Stimulated activated CD8-positive, alpha-beta memory T cell treated with anti-CD3 and anti-CD28 coated beads, Interleukin-15, amount 100 ng/mL, for 4 hours (primary cell): ENCODE results near the gene DNAAF8.

Experiments
- DNase-seq, 2 donors: peaks; one replicate each; pipeline ENCODE4 v3.0.0-alpha.2; 2020; ENCODE audit warnings: low read depth in 2 of 2

DNAAF8 gene

GRCh38 chr16:4734063-4734729, at the start of gene DNAAF8, which contains the start of gene ANKS3:
Gene DNAAF8 (plus strand): TSS chr16:4734537. CDS start chr16:4736515, 1,978 bp downstream.
Gene ANKS3 (minus strand): TSS chr16:4734271. CDS start chr16:4730149, 4,122 bp downstream.
- DNase-seq: peak; percentile 51 to 71

DNA sequence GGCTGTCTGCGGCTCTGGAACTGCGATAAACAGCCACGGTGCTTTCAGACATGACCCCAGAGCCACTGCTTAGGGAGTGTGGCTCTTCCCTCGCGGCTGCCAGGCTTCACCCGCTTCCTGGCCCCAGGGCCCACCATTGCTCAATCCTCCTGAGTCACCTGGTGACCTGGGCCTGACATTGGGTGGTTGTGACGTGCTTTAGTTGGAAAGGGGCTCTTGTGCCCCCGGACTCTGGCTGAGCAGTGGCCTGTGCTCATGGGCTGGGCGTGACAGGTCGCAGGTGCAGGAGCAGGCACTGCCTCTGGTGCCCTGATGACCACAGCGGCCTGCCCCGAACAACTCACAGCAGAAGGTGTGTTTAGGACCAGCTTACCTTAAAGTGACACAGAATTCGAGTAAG, 49.6 kb upstream of the DNAAF8 start:
- DNase-seq: no peak

DNA sequence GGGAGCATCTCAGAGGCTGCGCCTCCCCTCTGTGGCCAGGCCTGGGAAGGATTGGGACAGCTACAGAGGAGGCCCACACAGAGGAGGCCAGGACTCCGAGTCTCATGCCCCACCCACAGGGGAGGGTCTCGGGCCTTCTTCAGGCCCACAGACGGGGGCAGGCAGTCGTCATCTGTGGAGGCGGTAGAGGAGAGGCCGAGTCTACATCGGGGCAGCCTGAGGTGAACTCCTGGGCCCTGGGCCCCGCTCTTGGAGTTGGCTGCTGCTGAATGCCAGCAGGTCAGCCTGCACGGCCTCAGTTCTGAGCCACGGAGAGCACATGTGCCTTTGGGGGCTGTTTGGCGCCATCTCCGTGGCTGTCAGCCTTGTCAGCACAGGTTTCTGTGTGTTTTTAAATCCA, 49.0 kb upstream of the DNAAF8 start:
- DNase-seq: no peak

- no peak for DNase-seq
Observed at GRCh38 chr16:4685776-4686496, 48.4 kb upstream of the DNAAF8 start.

DNA sequence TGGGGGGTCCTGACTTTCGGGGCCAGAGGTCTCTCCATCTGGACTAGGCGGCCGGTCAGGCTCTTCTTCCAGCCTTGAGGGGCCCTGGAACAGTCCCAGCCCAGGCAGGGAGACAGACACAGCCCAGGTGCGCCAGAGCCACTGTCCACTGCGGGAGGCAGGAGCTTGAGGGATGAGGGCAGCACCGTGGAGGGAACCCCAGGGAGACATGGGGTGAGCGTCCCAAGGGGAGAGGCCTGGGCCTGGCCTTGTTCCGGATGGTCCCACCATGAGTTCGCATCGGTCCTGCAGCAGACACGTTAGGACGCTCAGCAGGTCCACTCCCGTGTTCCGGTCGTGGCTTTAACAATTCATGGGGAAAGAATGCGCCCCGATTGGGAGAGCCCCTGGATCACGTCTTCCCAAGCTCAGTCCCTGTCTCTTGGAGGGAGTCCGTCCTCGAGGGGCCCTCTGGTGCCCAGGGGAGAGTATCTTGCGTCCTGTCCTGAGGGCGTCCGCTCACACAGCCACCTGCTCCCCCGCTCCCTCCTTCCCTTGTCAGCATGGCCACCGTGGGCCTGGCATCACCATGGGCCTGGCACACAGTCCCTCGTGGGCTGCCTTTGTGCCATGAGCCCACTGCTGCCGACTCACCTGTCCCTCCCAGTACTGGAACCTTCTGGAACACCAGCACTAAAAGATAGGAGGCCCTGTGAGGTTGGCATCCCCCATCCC, 47.7 kb upstream of the DNAAF8 start:
- DNase-seq: no peak

DNA sequence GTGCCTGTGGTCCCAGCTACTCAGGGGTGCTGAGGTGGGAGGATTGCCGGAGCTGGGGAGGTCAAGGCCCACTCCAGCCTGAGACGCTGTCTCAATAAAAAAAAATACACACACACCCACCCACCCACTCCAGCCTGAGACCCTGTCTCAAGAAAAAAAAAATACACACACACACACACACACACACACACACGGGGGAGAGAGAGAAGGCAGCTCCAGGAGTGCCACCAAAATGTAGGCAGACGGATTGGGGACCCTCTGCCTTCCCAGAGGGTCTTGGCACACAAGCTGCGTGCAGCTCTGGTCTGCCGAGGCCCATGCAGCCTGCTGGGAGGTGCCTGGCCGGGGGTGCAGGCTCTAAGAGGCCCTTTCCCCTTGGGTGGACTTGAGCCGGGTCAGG, 46.9 kb upstream of the DNAAF8 start:
- no peak for DNase-seq

DNA sequence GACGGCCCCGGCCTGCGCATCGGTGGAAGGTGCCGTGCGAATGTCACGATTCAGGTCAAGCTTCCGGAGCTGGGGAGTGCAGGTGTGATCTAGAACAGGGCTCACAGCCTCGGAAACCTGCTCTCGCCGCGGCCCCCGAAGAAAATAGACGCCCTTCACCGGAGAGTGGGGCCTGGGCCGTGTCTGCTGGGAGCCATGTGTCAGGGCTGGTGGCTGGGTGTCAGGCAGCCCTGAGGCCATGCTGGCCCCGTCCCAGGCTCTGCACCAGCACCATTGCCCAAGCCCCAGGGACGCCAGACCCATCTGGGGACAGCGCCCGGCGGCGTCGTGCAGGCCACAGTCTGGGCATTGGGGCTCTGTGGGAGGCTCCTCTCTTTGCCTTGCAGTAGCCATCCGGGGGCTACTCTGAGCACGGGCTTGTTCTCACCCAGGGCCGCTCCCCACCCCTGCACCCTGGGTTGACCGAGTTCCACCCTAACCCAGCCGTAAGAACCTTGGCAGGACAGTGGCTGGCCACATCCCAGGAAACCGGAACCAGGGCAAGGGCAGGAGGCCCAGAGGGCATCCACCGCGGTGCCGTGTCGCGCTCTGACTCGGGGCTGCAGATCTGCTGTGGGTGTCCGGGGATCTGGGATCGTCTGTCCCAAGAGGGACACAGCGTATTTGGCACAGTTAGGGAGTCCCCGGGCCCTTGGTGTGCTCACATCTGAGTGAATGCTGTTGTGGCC, 46.2 kb upstream of the DNAAF8 start:
- no peak for DNase-seq

DNA sequence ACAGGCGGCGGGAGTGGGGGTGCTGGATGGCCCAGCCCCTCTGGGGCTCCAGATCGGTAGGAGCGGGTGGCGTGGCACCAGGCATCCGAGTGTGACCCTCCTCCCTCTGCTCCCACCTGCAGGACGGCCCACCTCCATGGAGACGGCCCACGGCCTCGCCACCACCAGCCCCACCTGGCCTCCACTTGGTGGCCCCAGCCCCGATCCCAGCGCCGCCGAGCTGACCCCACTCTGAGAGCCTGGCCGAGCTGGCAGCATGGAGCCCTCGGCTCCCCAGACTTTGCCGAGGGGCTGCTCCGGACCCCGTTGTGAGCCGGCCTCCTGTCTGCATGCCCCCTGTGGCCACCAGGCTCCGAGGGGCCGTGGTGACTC, 45.7 kb upstream of the DNAAF8 start:
- no peak for DNase-seq

DNA sequence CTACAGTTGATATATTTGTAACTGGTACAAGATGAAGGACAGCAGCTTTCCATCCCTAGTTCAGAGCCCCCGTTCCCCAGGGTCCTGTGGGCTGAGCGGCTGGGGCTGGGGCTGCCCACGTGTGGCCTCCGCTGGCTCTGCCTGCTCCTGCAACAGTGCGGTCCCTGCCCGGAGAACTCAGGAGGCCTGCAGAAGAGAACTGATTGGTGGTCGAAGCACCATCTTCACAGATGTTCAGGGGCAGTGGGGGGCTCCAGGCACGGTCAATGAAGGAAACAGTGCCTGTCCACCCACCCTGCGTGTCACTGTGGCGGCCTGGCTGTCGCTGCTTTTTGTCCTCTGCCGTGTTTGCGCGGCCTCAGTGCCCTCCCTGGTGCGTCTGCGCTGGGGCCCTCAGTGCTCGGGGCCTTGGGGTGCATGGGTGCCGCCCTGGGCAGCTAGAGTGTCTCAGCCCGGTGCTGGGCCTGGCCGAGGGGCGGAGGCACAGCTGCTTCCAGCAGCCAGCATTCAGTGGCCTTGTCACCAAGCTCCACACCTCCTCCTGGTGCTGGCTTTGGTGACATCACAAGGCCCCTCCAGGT, 45.2 kb upstream of the DNAAF8 start:
- DNase-seq: no peak

GRCh38 chr16:4689864-4690704, 44.3 kb upstream of the DNAAF8 start:
- no peak for DNase-seq

- DNase-seq: no peak
Observed at GRCh38 chr16:4690946-4691665, 43.2 kb upstream of the DNAAF8 start.

GRCh38 chr16:4691666-4692412, 42.5 kb upstream of the DNAAF8 start:
- no peak for DNase-seq

GRCh38 chr16:4692460-4693295, 41.7 kb upstream of the DNAAF8 start:
- DNase-seq: no peak

- peak; percentile 92 to 97 for DNase-seq
Observed at GRCh38 chr16:4693296-4693955, 40.9 kb upstream of the DNAAF8 start, which contains the start of gene NUDT16L1. Gene NUDT16L1 (plus strand): TSS chr16:4693562. CDS start chr16:4693727, 165 bp downstream.

- DNase-seq: no peak
Observed at GRCh38 chr16:4693956-4694641, 40.2 kb upstream of the DNAAF8 start.

GRCh38 chr16:4694642-4695451, 39.5 kb upstream of the DNAAF8 start:
- DNase-seq: no peak
